ENCODE measurements around the gene LRBA.
"Not testable (repeated sequence)": the region's sequence is repeated elsewhere in the genome, so short reads cannot be mapped to it uniquely, and the experiment has no call there.

The LRBA gene

DNA sequence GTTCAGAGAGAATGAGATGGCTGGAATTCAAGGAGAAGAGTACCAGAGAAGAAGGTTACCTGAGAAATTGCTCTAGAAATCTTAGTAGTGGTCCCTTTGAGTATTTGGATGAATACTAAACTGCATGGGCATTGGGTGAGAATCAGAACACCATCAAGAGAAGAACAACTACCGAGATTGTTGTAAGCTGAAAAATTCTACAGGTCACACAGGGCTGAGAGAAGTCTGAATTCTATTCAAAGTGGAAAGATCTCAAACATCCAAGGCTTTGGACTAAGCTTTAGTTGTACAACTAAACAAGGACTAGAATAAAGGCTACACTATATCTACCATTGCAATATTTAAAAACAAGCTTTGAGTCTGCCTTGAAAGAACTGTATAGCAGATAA is 40.8 kb downstream of the LRBA start:
- no peak for DNase-seq

DNA sequence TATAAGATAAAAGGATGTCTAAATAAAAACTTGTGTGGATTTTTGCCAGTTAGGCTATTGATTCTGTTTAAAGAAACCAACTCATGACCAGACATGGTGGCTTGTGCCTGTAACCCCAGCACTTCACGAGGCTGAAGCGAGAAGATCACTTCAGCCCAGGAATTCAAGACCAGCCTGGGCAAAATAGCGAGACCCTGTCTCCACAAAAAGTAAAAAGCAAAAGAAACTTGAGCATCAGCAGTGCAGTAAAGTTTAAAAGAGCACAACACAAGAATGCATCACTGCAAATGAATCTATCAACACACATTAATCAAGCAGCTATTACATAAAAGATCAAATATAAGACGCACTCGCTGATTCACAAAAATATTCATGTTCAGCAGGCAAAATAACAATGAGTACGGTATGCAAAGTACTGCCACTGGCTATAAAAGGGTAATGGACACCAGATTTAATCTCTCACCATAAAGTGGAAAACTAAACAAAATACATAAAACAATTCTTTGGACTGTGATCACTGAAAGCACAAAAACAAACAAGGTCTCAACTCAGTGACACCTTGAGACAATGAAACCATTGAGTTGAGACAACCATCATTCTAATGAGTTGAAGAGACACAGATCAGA is 41.3 kb downstream of the LRBA start:
- no peak for DNase-seq

DNA sequence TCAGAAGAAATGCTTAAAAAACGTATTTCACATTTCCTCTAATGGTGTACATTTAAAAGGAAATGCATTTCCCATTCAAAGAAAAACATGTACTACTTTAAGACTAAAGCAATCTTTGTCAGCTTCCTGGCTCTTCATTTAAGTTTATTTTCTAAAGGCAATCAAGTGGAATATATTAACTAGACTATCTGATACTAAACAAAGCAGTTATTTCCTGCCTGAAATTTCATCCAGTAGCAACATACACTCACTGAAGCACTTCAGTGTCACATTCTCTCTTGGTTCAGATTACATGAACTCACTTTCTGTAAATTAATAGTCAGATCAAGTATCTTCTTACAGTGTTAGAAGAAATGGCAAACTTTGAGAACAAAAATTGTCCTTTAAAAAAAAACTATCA is 42.5 kb downstream of the LRBA start:
- DNase-seq, result no peak

DNA sequence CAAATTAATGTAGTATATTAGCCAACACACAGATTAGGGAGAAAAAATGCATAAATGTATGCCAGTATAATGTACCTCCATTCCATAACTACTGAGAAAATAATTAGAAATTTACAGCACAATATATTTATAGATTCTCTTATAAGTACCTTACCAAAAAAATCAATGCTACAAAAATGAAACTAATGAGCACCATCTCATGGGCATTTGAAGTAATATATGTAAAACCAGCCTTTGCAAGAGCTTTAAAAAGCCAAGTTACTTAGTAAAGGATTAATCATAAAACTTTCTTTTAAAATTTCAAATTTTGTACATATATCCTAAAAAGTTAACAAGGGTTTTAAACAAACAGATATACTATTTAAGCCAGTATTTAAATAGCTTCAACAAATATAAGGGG is 43.2 kb downstream of the LRBA start:
- no peak for DNase-seq

DNA sequence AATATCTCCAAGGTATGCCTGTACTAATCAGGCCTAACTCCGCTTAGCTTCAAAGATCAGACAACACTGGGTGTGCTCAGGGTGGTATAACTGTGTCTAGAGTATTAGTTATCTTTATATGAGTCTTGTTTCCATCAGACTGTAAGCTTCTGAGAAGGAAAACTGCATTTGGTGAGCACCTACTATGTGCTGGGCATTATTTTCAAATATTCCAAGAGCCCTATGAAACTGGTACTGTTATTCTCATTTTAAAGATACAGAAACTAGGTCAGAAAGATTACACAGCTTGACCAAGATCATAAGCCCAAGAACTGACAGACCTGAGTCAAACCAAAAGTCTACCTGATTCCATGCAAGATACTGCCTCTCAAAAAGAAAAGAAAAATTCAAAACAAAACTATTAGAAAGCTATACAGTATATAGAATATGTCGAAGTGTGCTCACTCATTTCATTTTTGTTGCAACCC is 44.4 kb downstream of the LRBA start:
- peak; percentile 85 for DNase-seq

DNA sequence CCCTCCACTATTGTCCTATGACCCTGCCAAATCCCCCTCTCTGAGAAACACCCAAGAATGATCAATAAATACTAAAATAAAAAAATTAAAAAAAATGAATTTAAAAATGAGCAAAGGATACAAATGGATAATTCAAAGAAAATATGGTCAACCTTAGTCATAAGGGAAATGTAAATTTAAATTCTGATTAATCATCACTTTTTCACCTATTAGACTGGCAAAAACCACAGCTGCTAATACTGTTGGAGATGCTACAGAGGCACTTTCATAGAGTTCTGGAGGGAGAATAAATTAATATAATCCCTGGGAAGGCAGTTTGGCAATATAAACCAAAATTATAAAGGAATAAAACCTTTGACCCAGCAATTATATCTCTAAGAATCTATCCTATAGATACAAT is 50.3 kb downstream of the LRBA start:
- DNase-seq, result no peak

DNA sequence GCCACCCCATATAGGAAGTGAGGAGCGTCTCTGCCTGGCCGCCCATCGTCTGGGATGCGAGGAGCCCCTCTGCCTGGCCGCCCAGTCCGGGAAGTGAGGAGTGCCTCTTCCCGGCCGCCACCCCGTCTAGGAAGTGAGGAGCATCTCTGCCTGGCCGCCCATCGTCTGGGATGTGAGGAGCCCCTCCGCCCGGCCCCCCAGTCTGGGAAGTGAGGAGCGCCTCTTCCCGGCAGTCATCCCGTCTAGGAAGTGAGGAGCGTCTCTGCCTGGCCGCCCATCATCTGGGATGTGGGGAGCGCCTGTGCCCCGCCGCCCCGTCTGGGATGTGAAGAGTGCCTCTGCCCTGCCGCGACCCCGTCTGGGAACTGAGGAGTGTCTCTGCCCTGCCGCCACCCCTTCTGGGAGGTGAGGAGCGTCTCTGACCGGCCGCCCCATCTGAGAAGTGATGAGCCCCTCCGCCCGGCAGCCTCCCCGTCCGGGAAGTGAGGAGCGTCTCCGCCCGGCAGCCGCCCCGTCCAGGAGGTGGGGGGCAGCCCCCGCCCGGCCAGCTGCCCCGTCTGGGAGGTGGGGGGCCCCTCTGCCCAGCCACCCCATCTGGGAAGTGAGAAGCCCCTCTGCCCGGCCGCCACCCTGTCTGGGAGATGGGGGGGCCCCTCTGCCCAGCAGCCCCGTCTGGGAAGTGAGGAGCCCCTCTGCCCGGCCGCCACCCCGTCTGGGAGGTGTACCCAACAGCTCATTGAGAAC is 51.3 kb downstream of the LRBA start:
- not testable (repeated sequence) for DNase-seq

DNA sequence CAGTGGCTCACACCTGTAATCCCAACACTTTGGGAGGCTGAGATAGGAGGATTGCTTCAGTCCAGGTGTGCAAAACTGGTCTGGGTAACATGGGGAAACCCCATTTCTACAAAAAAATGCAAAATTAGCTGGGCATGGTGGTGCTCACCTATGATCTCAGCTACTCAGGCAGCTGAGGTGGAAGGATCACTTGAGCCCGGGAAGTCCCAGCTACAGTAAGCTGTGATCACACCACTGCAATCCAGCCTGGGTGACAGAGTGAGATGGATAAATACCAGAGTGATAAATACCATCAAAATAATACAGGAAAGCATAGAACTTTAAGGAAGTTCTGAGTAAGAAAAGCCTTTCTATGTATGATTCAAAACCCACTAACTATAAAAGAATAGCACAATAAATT is 52.8 kb downstream of the LRBA start:
- DNase-seq, result peak; percentile 47

DNA sequence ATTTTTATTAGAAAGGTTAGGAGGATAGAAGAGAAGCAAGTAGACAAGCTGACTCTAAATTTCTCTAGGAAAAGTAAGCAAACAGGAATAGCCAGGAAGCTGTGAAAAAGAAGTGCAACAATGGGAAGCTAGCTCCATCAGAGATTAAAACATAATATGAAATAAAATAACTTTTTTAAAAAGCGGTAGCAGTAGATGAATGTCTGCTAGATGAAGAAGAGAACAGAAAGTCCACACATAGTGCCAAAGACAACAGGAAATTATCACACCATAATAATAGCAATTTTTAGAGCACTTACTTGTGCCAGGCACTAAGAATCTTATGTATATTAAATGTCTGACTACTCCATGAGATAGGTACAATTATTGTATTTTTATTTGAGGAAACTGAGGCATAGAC is 53.5 kb downstream of the LRBA start:
- no peak for DNase-seq

DNA sequence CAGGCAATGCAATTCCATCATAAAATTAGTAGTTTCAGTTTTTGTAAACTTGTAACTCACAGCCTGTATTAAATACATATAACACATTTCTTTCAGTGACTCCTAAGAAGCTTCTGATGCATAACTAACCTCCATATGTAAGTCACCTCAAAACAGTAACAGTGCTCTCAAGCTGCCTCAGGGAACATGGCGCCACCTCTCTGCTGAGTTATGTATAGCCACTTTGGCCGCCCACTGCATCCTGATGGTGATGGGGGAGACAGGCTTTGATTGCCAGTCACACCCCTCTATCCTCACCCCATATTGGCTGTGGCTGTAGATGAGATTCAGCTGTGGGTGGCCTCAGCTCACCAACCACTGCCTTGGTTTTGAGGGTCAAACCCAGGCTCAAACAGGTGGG is 54.3 kb downstream of the LRBA start:
- DNase-seq, result peak; percentile 66

DNA sequence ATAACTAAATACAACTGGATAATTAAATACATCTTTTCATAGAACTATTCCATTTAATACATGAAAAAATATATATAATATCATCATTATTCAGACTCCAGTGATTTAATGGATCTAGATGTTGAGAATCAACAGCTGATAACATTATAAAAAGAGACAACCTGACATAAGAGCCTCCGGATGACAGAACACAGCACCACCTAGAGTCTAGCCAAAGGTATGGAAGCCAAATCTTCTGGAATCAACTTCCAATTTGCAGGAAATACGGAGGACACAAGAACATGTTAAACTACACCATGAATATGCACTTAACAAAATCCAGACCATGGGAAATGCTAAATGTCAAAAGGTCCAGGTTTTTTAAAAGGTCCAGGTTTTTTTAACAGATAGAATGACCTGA is 55.0 kb downstream of the LRBA start:
- DNase-seq, result no peak

DNA sequence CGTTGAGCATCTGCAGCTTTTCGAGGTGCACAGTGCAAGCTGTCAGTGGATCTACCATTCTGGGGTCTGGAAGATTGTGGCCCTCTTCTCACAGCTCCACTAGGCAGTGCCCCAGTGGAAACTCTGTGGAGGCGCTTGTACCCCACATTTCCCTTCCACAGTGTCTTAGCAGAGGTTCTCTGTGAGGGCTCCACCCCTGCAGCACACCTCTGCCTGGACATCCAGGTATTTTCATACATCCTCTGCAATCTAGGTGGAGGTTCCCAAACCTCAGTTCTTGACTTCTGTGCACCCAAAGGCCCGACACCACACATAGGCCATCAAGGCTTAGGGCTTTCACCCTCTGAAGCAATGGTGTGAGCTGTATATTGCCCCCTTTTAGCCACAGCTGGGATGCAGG is 57.1 kb downstream of the LRBA start:
- DNase-seq, result not testable (repeated sequence)

DNA sequence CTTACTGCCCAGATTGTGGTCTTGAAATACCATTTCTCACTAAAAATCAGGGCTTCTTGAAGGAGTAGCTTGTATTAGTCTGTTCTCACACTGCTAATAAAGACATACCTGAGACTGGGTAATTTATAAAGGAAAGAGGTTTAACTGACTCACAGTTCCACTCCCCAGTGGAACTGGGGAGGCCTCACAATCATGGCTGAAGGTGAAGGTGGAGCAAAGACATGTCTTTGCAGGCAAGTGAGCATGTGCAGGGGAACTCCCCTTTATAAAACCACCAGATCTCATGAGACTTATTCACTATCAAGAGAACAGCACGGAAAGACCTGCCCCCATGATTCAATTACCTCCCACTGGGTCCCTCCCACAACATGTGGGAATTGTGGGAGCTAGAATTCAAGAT is 58.0 kb downstream of the LRBA start:
- not testable (repeated sequence) for DNase-seq

DNA sequence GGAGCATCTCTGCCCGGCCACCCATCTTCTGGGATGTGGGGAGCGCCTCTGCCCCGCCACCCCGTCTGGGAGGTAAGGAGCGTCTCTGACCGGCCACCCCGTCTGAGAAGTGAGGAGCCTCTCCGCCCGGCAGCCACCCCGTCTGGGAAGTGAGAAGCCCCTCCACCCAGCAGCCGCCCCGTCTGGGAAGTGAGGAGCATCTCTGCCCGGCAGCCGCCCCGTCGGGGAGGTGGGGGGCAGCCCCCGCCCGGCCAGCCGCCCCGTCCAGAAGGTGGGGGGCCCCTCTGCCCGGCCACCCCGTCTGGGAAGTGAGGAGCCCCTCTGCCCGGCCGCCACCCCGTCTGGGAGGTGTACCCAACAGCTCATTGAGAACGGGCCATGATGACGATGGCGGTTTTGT is 61.2 kb downstream of the LRBA start:
- not testable (repeated sequence) for DNase-seq

DNA sequence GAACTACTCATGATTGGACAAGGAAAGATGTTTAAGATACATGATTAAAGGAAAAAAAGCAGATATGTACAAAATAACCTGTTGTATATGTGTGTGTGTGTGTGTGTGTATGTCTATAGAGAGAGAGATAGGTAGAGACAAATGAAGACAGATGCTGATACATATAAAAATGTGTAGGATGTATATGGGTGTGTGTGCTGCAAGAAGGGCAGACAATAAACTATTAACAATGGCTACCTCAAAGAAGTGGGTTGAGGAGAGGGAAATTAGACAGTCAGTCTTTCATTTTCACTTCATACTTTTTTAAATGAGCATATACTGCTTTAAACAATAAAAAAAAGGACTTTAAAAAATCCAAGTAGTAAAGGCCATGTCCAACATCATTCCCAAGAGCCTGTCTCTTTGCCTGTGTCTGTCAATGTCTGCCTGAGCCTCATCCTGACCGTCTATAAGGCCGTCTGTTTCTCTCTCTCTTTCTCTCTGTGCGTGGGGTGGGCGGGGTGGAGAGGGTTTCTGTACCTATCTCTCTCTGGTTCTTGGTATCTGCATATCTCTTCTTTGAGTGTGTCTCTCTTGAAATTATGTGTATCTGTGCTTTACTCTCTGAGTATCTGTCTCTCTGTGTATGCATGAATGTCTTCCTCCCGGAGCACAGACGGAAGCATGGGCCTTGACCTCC is 62.8 kb downstream of the LRBA start:
- no peak for DNase-seq

DNA sequence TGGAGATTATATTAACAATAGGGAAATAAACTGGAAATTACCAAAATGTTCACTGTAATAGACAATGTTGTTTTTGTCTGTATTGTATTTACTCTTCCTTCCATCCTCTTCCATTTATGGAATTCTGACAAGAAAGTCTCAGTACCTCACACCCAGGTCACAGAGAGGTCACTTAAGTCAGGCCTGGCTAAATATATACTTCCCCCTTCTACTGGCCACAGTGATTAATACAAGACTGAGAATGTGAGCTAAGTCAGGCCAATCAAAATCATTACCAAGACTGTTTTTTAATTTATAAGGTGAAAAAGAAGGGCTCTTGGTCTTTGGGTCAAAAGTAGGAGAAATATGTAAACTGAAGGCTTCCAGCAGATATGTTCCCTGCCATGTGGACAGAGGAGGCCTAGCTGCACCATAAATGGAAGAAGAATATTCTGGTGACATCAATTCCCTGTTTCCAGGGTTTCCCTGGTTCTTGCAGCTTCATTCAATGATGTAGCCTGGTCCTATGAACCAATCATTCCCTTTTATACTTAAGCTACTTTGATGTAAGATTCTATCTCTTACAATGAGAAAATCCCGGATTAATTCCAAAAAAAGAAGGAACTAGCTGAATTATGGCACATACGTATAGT is 64.3 kb downstream of the LRBA start:
- DNase-seq, result no peak

DNA sequence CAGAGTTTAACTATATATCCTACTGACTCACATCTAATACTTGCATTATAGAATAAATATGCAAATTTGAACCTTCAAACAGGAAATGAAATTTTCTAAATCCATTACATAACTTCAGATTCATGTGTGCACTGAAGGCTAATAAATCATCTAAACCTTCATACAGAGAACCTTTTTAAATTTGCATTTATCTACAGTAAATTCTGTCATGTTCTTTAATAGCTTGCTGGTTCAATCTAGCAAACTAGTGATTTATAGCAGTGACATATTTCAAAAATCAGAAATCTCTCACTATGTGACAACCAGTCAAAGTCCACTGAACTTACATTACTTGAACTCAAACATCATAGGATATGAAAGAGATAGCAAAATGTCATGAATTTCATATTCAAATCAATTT is 65.1 kb downstream of the LRBA start:
- DNase-seq, result no peak

DNA sequence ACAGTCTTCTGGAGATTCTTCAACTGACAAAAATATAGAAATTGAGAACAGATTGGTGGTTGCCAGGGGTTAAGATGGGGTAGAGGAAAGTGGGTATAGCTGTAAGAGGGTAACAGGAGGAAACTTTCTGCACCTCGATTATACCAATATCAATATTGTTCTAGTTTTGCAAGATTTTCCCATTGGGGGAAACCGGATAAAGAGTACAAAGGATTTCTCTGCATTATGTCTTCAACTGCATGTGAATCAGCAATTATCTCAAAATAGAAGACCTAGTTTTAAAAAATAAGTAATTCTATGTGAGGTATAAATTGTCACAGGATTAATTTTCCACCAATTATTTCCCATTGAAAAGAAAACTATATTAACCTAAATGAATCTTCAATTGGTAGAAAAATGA is 65.7 kb downstream of the LRBA start:
- DNase-seq, result no peak

DNA sequence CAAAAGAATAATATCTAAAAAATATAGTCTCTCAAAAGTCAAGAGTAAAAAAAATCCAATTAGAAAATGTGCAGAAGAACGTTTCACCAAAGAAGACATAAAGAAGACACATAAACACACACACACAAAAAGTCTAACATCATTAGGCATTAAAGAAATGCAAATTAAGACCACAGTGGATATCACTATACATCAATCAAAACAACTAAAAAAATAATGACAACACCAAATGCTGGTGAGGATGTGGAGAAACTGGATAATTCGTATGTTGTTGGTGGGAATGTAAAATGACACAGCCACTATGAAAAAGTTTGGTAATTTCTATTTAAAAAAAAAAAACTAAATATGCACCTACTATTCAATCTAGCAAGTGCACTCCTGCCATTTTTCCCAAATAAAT is 66.4 kb downstream of the LRBA start:
- DNase-seq, result no peak

DNA sequence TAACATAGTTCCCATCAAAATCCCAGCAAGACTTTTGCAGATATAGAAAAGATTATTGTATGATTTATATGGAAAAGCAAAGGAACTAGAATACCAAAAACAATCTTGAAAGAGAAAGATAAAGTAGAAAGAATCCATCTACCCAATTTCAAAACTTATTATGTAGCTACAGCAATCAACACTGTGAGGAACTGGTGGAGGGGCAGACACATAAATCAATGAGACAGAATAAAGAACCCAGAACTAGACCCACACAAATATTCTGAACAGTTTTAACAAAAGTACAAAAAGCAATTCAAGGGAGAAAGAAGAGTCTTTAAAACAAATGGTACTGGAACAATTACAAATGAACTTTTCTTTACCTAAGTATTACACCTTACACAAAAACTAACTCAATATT is 67.0 kb downstream of the LRBA start:
- no peak for DNase-seq

DNA sequence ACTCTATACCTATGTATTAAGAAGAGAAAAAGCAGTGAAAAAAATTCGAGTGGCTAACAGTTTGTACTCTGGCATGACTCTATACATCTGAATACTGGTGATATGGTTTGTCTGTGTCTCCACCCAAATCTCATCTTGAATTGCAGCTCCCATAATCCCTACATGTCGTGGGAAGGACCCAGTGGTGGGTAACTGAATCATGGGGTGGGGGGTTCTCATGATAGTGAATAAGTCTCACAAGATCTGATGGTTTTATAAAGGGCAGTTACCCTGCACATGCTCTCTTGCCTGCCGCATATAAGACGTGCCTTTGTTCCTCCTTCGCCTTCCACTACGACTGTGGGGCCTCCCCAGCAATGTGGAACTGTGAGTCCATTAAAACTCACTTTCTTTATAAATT is 70.4 kb downstream of the LRBA start:
- DNase-seq, result no peak

DNA sequence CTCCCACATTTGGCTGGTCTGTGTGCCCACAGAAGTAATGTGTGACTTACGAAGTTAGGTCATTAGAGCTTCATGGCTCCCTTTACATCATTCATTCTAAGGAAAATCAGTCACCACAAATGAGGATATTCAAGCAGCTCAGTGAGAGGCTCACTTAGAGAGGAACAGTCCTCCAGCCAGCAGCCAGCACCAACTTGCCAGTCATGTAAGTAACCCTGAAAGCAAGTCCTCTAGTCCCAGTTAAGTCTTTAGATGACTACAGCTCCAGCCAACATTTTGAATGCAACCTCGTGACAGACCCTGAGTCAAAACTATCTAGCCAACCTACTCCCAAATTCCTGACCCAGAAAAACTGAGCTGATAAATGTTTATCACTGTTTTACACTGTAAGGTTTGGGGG is 71.3 kb downstream of the LRBA start:
- DNase-seq, result peak; percentile 63

DNA sequence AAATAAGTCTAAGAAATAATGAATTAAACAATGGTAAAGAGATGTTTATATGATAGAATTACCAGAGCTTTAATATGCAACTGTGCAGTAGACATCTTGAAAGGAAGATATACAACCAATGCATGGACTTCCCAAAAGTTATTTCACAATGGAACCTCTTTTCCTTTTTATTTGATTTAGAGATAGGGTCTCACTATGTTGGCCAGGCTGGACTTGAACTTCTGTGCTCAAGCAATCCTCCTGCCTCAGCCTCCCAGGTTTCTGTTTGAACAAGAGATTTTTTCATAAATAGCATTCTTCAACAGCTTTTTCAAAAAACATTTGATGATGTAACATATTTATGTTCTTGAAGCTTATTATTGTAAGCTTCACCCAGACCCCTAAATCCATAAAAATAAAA is 72.0 kb downstream of the LRBA start:
- DNase-seq, result no peak

DNA sequence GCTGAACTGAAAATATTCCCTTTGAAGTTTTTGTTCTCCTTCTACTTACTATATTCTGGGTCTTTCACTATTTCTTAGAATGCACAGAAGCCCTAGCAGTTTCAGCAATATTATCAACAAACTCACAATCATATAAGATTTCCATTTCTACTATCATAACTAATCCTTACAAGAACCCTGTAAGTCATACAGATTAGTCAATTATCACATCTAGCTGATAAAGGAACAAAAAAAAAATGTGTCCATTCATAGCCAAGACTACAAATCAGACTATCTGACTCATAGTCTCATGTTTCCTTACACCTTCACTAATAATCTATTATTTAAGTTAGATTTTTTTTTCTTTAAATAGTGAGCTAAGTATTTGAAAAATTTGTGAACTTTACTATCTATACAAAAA is 72.5 kb downstream of the LRBA start:
- no peak for DNase-seq
